Measurements from ENCODE around the gene DENND10. TPM values are rescaled to one million over a fixed set of nuclear protein-coding genes. Genes with fewer than 3 reads are reported as not detected.

DENND10 gene
- total RNA-seq, 4 donors from 2014 or later: 33.8 to 50.8 (median 45.7) TPM

DNA sequence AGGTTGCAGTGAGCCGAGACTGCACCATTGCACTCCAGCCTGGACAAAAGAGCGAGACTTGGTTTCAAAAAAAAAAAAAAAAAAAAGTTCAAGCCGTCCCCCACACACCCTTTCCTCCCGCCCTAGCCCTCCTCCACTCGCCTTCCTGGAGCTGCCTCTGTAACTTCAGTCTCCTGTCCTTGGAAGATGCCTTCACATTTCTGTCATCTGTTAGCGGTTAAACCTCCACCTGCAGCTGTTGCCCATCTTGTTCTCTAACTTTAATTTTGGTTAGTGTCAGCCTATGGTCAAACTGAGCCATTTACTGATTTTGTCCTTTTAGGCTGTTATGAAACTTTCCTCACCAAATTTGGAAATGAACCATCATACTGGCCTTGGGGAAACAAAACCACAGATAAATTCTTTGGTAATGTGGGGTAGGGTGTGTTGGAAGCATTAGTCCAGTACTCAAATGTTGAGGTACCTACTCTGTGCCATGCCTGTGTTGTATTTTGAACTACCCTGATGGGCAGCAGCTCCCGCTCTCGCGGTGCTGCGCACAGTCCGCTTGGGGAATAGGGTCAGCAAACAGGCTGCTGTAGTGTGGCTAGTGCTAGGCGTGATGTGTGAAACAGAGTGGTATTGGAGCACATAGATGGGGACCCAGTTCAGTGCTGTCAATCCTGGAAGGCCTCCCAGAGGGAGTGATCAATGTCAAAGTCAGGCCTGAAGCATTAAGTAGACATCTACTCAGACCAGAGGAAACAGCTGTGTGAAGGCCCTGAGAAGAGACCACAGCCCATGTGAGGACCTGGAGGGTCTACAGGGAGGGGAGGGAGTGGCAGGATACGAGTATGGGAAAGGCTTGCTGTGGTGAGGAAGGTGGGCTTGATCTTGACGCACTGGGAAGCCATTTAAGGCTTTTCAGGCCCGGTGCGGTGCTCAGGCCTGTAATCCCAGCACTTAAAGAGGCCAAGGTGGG lies 34.7 kb downstream of the DENND10 start:
- H3K36me3 ChIP-seq: peaks cover 0 to 27% (median 0%) of the 10 kb centered on the region in 3 donors
- DNase-seq: no peak
- no peak overlapping the region for H3K27ac ChIP-seq
- H3K4me3 ChIP-seq: no peak overlapping the region
- no peaks in the 10 kb centered on the region for H3K27me3 ChIP-seq
- TF ChIP-seq, protein P1, sequence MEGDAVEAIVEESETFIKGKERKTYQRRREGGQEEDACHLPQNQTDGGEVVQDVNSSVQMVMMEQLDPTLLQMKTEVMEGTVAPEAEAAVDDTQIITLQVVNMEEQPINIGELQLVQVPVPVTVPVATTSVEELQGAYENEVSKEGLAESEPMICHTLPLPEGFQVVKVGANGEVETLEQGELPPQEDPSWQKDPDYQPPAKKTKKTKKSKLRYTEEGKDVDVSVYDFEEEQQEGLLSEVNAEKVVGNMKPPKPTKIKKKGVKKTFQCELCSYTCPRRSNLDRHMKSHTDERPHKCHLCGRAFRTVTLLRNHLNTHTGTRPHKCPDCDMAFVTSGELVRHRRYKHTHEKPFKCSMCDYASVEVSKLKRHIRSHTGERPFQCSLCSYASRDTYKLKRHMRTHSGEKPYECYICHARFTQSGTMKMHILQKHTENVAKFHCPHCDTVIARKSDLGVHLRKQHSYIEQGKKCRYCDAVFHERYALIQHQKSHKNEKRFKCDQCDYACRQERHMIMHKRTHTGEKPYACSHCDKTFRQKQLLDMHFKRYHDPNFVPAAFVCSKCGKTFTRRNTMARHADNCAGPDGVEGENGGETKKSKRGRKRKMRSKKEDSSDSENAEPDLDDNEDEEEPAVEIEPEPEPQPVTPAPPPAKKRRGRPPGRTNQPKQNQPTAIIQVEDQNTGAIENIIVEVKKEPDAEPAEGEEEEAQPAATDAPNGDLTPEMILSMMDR (IDR thresholded peaks at IDR 0.05): no peak
- no peak for TF ChIP-seq POLR2A (IDR thresholded peaks at IDR 0.05)
- H3K4me1 ChIP-seq: no peaks in the 10 kb centered on the region
- no peaks in the 10 kb centered on the region for H3K9me3 ChIP-seq

- Histone ChIP-seq H3K4me1 (no peaks in the 10 kb centered on the region), H3K4me3 (no peak overlapping the region), H3K9me3 (no peaks in the 10 kb centered on the region), H3K36me3 (peaks cover 0 to 25% (median 0%) of the 10 kb centered on the region in 3 donors), H3K27ac (no peak overlapping the region), H3K27me3 (no peaks in the 10 kb centered on the region)
- no peak for TF ChIP-seq POLR2A (IDR thresholded peaks at IDR 0.05)
- TF ChIP-seq, protein P1 (IDR thresholded peaks at IDR 0.05): peak; percentile 9 to 65 (median 51)
- DNase-seq: peak; percentile 30 to 69 (median 63)
Observed at GRCh38 chr10:119139464-119140067, 35.7 kb downstream of the DENND10 start.

- Histone ChIP-seq H3K36me3 (peaks cover 0 to 22% (median 0%) of the 10 kb centered on the region in 3 donors), H3K9me3 (no peaks in the 10 kb centered on the region), H3K4me1 (no peaks in the 10 kb centered on the region), H3K27ac (no peak overlapping the region), H3K4me3 (no peak overlapping the region), H3K27me3 (no peaks in the 10 kb centered on the region)
- no peak for DNase-seq
- TF ChIP-seq, protein P1 (IDR thresholded peaks at IDR 0.05): no peak
- TF ChIP-seq POLR2A (IDR thresholded peaks at IDR 0.05): no peak
Observed at GRCh38 chr10:119140603-119141245, 36.8 kb downstream of the DENND10 start.

- no peak overlapping the region for H3K4me3 ChIP-seq
- DNase-seq: no peak
Observed at GRCh38 chr10:119143657-119144056, 39.7 kb downstream of the DENND10 start.

DNA sequence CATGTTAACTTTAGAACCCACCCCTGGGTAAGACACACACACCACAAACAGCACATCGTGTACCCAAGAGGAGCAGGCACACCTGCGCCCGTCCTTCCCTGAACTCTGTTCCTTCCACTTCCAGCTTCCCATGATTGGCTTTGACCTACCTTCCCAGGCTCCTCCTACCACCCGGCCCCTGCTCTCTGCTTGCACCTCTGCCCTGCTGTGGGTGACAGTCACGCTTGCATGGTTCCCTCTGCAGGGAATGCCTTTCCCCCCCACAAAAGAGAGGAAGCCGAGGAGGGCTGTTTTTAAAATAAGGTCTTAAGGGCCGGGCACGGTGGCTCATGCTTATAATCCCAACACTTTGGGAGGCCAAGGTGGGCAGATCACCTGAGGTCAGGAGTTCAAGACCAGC lies 45.2 kb downstream of the DENND10 start:
- no peak for DNase-seq
- TF ChIP-seq POLR2A (IDR thresholded peaks at IDR 0.05): no peak
- TF ChIP-seq, protein P1 (IDR thresholded peaks at IDR 0.05): no peak
- H3K9me3 ChIP-seq: no peaks in the 10 kb centered on the region
- peaks cover 0 to 68% (median 0%) of the 10 kb centered on the region in 3 donors for H3K36me3 ChIP-seq
- H3K27me3 ChIP-seq: no peaks in the 10 kb centered on the region
- no peak overlapping the region for H3K4me3 ChIP-seq
- H3K27ac ChIP-seq: no peak overlapping the region
- no peaks in the 10 kb centered on the region for H3K4me1 ChIP-seq

More at GRCh38 chr10:119143657-119144056, 39.7 kb downstream of the DENND10 start:
- no peaks in the 10 kb centered on the region for H3K27me3 ChIP-seq
- no peaks in the 10 kb centered on the region for H3K4me1 ChIP-seq
- peaks cover 0 to 37% (median 0%) of the 10 kb centered on the region in 3 donors for H3K36me3 ChIP-seq
- no peaks in the 10 kb centered on the region for H3K9me3 ChIP-seq
- TF ChIP-seq, protein P1 (IDR thresholded peaks at IDR 0.05): no peak
- no peak for TF ChIP-seq POLR2A (IDR thresholded peaks at IDR 0.05)
- peak overlapping the region in 1 of 4 donors; percentile 30 for H3K27ac ChIP-seq
